ENCODE data around the gene CNKSR2. TPM values are rescaled to one million over a fixed set of nuclear protein-coding genes. Genes with fewer than 3 reads are reported as not detected.

CNKSR2 gene
- total RNA-seq, 1 donor from 2014 or later, result 3.4 TPM

GRCh38 chrX:21383546-21383945, 9.3 kb downstream of the CNKSR2 start:
- Histone ChIP-seq H3K4me3 (ENCODE audit: low read depth, low read length) (no peak overlapping the region), H3K27me3 (ENCODE audit: control insufficient read depth, insufficient read depth, low read length) (no peaks in the 10 kb centered on the region), H3K36me3 (ENCODE audit: control insufficient read depth, insufficient read depth, low read length) (no peaks in the 10 kb centered on the region)
- DNase-seq (ENCODE audit: low read depth), result no peak
- TF ChIP-seq, protein P1, sequence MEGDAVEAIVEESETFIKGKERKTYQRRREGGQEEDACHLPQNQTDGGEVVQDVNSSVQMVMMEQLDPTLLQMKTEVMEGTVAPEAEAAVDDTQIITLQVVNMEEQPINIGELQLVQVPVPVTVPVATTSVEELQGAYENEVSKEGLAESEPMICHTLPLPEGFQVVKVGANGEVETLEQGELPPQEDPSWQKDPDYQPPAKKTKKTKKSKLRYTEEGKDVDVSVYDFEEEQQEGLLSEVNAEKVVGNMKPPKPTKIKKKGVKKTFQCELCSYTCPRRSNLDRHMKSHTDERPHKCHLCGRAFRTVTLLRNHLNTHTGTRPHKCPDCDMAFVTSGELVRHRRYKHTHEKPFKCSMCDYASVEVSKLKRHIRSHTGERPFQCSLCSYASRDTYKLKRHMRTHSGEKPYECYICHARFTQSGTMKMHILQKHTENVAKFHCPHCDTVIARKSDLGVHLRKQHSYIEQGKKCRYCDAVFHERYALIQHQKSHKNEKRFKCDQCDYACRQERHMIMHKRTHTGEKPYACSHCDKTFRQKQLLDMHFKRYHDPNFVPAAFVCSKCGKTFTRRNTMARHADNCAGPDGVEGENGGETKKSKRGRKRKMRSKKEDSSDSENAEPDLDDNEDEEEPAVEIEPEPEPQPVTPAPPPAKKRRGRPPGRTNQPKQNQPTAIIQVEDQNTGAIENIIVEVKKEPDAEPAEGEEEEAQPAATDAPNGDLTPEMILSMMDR (IDR thresholded peaks at IDR 0.05; ENCODE audit: insufficient read depth, low read length, poor library complexity, severe bottlenecking), result no peak

- DNase-seq (ENCODE audit: low read depth), result no peak
- no peaks in the 10 kb centered on the region for H3K36me3 ChIP-seq (ENCODE audit: control insufficient read depth, insufficient read depth, low read length)
- H3K27me3 ChIP-seq (ENCODE audit: control insufficient read depth, insufficient read depth, low read length), result no peaks in the 10 kb centered on the region
- no peak overlapping the region for H3K4me3 ChIP-seq (ENCODE audit: low read depth, low read length)
- TF ChIP-seq, protein P1 (IDR thresholded peaks at IDR 0.05; ENCODE audit: insufficient read depth, low read length, poor library complexity, severe bottlenecking), result no peak
Measured at GRCh38 chrX:21384178-21384577, 10.0 kb downstream of the CNKSR2 start.

DNA sequence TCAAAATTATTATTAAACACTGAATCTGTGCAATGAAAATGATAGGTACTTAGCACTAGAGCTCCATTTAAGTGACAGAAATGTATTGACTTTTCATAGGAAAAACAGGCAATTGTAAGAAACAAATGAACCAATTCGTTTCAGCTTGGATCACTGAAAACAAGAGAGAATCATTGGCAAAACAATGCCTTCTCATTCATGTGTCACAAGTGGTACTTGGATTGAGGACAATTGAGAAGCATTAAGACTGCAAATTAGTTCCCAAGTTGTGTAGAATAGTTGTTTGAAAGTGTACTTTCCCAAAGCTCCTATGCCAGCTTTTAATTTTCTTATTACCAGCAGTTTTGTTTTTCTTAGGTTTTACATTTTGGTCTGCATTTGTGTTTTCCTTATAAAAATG, 20.6 kb downstream of the CNKSR2 start:
- TF ChIP-seq, protein P1 (IDR thresholded peaks at IDR 0.05; ENCODE audit: insufficient read depth, low read length, poor library complexity, severe bottlenecking), result no peak
- Histone ChIP-seq H3K4me3 (ENCODE audit: low read depth, low read length) (no peak overlapping the region), H3K27me3 (ENCODE audit: control insufficient read depth, insufficient read depth, low read length) (no peaks in the 10 kb centered on the region), H3K36me3 (ENCODE audit: control insufficient read depth, insufficient read depth, low read length) (no peaks in the 10 kb centered on the region)
- DNase-seq (ENCODE audit: low read depth), result no peak

DNA sequence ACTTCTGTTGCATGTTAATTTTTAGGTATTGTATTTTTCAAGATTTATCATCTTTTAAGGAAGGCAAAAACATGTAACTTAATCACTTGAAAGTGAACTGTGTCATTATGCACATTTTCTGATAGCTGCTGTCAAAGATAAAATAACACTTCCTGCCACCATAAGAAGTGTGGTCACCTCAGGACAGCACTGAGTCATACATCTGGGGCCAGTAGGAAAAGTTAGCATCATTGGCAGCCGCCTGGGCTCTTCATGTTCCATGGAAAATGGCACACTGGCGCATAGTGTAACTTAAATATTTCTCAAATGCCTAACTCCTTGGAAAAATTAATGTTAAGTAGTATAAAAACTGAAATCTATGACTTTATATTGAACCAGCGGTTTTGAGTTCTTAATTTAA, 24.2 kb downstream of the CNKSR2 start:
- no peaks in the 10 kb centered on the region for H3K27me3 ChIP-seq (ENCODE audit: control insufficient read depth, insufficient read depth, low read length)
- H3K4me3 ChIP-seq (ENCODE audit: low read depth, low read length), result no peak overlapping the region
- no peaks in the 10 kb centered on the region for H3K36me3 ChIP-seq (ENCODE audit: control insufficient read depth, insufficient read depth, low read length)
- TF ChIP-seq, protein P1 (IDR thresholded peaks at IDR 0.05; ENCODE audit: insufficient read depth, low read length, poor library complexity, severe bottlenecking), result no peak
- DNase-seq (ENCODE audit: low read depth), result no peak

- no peak overlapping the region for H3K4me3 ChIP-seq (ENCODE audit: low read depth, low read length)
- no peak for DNase-seq (ENCODE audit: low read depth)
- no peaks in the 10 kb centered on the region for H3K36me3 ChIP-seq (ENCODE audit: control insufficient read depth, insufficient read depth, low read length)
- TF ChIP-seq, protein P1 (IDR thresholded peaks at IDR 0.05; ENCODE audit: insufficient read depth, low read length, poor library complexity, severe bottlenecking), result no peak
- no peaks in the 10 kb centered on the region for H3K27me3 ChIP-seq (ENCODE audit: control insufficient read depth, insufficient read depth, low read length)
Measured at GRCh38 chrX:21400408-21401121, 26.3 kb downstream of the CNKSR2 start.

DNA sequence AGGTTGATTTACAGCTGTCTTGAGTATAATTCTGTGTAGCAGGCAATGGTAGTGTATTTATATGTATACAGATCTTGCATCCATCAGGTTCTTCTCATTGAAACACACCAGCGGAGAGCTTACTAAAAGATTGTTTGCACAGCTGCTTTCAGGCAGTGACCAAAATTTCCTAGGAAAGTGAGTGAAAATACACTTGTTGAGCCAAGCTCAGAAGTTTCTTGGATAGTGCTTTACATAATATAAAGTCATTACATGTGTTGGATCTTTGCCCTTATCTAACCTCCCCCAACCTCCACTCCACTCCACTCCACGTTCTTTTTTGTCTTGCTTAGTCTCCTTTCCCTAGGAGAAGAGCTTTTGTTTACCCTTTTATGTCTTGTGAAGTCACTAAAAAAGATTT, 34.1 kb downstream of the CNKSR2 start:
- H3K27me3 ChIP-seq (ENCODE audit: control insufficient read depth, insufficient read depth, low read length), result no peaks in the 10 kb centered on the region
- no peaks in the 10 kb centered on the region for H3K36me3 ChIP-seq (ENCODE audit: control insufficient read depth, insufficient read depth, low read length)
- no peak overlapping the region for H3K4me3 ChIP-seq (ENCODE audit: low read depth, low read length)
- no peak for DNase-seq (ENCODE audit: low read depth)
- TF ChIP-seq, protein P1 (IDR thresholded peaks at IDR 0.05; ENCODE audit: insufficient read depth, low read length, poor library complexity, severe bottlenecking), result no peak
